GM20000 (cell line): ENCODE measurements around the gene DCAF4.

ENCODE experiments used
- DNase-seq: peaks from one replicate; pipeline ENCODE4 v3.0.0; 2012; ENCODE audit warnings: low spot score
- TF ChIP-seq, protein P1 (sequence below): IDR thresholded peaks from 2 replicates; pipeline ENCODE4 v1.5.1; 2012; ENCODE audit warnings: mild to moderate bottlenecking, control low read depth; ENCODE audit errors: extremely low read depth, missing control alignments

Gene DCAF4

DNA sequence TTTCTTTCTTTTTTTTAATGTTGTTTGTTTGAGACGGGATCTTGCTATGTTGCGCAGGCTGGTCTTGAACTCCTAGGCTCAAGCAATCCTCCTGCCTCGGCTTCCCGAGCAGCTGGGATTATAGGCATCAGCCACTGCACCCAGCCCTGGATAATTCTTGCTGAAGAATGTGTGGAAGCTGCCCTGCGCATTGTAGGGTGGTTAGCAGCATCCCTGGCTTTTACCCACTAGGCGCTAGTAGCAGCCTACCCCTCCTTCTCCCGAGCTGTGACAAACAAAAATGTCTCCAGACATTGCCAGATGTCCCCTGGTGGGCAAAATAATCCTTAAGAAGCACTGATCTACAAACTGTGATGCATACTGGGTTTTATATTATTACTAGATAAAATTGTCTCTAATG, 6.6 kb downstream of the DCAF4 start:
- TF ChIP-seq, protein P1, sequence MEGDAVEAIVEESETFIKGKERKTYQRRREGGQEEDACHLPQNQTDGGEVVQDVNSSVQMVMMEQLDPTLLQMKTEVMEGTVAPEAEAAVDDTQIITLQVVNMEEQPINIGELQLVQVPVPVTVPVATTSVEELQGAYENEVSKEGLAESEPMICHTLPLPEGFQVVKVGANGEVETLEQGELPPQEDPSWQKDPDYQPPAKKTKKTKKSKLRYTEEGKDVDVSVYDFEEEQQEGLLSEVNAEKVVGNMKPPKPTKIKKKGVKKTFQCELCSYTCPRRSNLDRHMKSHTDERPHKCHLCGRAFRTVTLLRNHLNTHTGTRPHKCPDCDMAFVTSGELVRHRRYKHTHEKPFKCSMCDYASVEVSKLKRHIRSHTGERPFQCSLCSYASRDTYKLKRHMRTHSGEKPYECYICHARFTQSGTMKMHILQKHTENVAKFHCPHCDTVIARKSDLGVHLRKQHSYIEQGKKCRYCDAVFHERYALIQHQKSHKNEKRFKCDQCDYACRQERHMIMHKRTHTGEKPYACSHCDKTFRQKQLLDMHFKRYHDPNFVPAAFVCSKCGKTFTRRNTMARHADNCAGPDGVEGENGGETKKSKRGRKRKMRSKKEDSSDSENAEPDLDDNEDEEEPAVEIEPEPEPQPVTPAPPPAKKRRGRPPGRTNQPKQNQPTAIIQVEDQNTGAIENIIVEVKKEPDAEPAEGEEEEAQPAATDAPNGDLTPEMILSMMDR = no peak
- DNase-seq = no peak

GRCh38 chr14:72939630-72940029, 13.4 kb downstream of the DCAF4 start:
- TF ChIP-seq, protein P1 = no peak
- DNase-seq = no peak

DNA sequence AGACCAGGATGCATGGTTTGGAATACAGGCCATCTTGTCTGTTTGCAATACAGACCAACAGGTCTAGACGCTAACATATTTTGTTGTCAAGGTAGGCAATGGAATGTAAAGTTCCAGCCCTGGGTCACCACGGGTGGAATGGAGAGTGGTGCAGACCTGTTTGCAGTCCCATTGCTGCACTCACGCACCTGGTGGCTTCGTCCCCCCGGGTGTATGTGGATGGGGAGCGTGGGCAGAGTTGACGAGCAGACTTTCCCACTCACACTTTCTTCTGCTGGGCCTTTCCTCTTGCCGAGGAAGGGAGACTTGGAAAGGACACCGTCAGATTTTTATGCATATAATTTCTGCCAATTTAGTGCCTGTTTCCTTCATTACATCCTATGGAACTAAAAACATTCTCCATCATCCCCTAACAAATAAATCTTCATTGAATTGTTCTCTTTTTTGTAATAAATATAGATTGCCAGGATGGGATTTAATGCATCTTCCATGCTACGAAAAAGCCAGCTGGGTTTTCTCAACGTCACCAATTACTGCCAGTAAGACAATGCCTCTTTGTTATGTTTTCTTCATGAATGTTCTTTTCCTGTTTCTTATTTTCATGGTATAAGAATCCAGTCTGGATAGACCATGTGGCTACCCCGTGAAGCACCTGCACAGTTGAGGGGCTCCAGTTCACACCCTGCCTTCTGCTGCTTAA, 15.2 kb downstream of the DCAF4 start:
- DNase-seq = no peak
- TF ChIP-seq, protein P1 = no peak

DNA sequence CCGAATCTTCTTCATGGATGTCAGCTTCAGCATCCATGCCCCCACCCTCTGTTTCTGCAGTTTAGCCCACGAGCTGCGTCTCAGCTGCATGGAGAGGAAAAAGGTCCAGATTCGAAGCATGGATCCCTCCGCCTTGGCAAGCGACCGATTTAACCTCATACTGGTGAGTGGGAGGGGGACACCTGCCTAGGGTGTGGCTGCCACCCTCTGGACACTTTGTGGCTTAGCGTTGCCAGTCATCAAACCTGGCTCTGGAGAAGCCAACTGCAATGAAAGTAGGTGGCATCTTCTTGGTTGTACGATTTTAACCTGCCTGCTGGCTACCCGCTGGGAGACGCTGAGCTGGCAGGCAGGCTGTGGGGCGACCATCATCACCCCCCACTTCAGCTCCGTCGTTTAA, 16.7 kb downstream of the DCAF4 start:
- no peak for DNase-seq
- TF ChIP-seq, protein P1 = no peak

GRCh38 chr14:72943876-72944430, 17.7 kb downstream of the DCAF4 start:
- DNase-seq = no peak
- TF ChIP-seq, protein P1 = no peak

- TF ChIP-seq, protein P1 = no peak
- no peak for DNase-seq
Measured at GRCh38 chr14:72945356-72946027, 19.2 kb downstream of the DCAF4 start.

- TF ChIP-seq, protein P1 = no peak
- no peak for DNase-seq
Measured at GRCh38 chr14:72946491-72946890, 20.2 kb downstream of the DCAF4 start.
